Thoracic aorta (tissue), 2 donors: ENCODE results near the gene CLEC7A. TPM values are rescaled to one million over a fixed set of nuclear protein-coding genes. Genes with fewer than 3 reads are reported as not detected.

Source experiments
- ATAC-seq: fragments of 150-250 bp; one replicate; pipeline ENCODE4 v1.8.0; 2017; ENCODE audit warnings: low read depth; ENCODE audit not compliant: insufficient number of reproducible peaks, low FRiP score
- DNase-seq: peaks from one replicate; pipeline ENCODE4 v3.0.0-alpha.2; 2020; ENCODE audit warnings: low spot score
- H3K27ac ChIP-seq, 2 donors: fragments of 200-600 bp; sonication (generic); 1 replicate in 1 of 2; 2 replicates in 1 of 2; pipeline ENCODE4 v1.5.1; 2016; ENCODE audit warnings: mild to moderate bottlenecking in 2 of 2, moderate library complexity in 2 of 2
- H3K27me3 ChIP-seq: fragments of 200-600 bp; sonication (generic); replicated peaks from 2 replicates; pipeline ENCODE4 v1.6.0; 2016; ENCODE audit warnings: mild to moderate bottlenecking; ENCODE audit not compliant: insufficient read depth
- H3K36me3 ChIP-seq: fragments of 200-600 bp; sonication (generic); one replicate; pipeline ENCODE4 v1.5.1; 2016
- H3K4me1 ChIP-seq, 2 donors: fragments of 200-600 bp; sonication (generic); 1 replicate in 1 of 2; 2 replicates in 1 of 2; pipeline versions ENCODE4 v1.5.1 to v1.6.0; 2016; ENCODE audit warnings: low read depth in 2 of 2, mild to moderate bottlenecking in 1 of 2; ENCODE audit not compliant: control insufficient read depth in 1 of 2
- H3K4me3 ChIP-seq: fragments of 200-600 bp; sonication (generic); 2 replicates; pipeline ENCODE4 v1.5.1; 2016; ENCODE audit warnings: mild to moderate bottlenecking
- H3K9me3 ChIP-seq: fragments of 200-600 bp; sonication (generic); 2 replicates; pipeline ENCODE4 v1.5.1; 2016
- total RNA-seq, 2 donors: library from RNA; depleted of rRNA; stranded (reverse); fragments of >200 nt; gene quantifications; one replicate each; pipeline versions ENCODE4 v1.1.0 to v1.2.3, GENCODE V29; 2016
- TF ChIP-seq, protein P1 (sequence below): fragments of 200-600 bp; sonication (generic); IDR thresholded peaks from one replicate; pipeline ENCODE4 v1.5.1; 2019; ENCODE audit warnings: antibody characterized with exemption

Gene CLEC7A
- total RNA-seq, 2 donors from 2014 or later, result 22.6 to 24.3 TPM

GRCh38 chr12:10128687-10129086, 1.3 kb downstream of the CLEC7A start:
- Histone ChIP-seq H3K9me3 (no peaks in the 10 kb centered on the region), H3K4me1 (no peaks in the 10 kb centered on the region), H3K4me3 (peak overlapping the region; percentile 60), H3K27me3 (no peaks in the 10 kb centered on the region), H3K36me3 (no peaks in the 10 kb centered on the region), H3K27ac (peak overlapping the region in 1 of 2 donors; percentile 41)
- DNase-seq (no peak), ATAC-seq (no peak)
- TF ChIP-seq, protein P1, sequence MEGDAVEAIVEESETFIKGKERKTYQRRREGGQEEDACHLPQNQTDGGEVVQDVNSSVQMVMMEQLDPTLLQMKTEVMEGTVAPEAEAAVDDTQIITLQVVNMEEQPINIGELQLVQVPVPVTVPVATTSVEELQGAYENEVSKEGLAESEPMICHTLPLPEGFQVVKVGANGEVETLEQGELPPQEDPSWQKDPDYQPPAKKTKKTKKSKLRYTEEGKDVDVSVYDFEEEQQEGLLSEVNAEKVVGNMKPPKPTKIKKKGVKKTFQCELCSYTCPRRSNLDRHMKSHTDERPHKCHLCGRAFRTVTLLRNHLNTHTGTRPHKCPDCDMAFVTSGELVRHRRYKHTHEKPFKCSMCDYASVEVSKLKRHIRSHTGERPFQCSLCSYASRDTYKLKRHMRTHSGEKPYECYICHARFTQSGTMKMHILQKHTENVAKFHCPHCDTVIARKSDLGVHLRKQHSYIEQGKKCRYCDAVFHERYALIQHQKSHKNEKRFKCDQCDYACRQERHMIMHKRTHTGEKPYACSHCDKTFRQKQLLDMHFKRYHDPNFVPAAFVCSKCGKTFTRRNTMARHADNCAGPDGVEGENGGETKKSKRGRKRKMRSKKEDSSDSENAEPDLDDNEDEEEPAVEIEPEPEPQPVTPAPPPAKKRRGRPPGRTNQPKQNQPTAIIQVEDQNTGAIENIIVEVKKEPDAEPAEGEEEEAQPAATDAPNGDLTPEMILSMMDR, result no peak

DNA sequence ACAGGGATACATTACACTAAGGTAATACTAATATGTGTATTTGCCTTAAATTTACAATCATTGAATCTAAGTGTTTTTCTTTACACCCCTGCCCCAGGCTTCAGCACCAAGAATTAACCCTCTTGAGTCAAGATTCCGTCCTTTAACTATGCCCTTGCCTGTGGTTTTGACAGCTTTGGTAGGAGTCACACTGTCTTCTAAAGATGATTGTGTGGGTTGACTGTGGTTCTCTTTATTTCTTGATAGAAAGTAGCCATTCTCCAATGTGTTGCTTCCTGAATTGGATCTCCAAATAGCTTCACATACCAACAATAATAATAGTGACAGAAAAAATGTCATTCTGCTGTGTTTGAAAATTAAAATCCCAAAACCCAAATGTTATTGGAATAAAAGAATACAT, 3.6 kb downstream of the CLEC7A start:
- DNase-seq, result no peak
- no peak for ATAC-seq
- Histone ChIP-seq H3K27ac (no peak overlapping the region), H3K9me3 (no peaks in the 10 kb centered on the region), H3K4me1 (no peaks in the 10 kb centered on the region), H3K36me3 (no peaks in the 10 kb centered on the region), H3K27me3 (no peaks in the 10 kb centered on the region), H3K4me3 (no peak overlapping the region)
- TF ChIP-seq, protein P1, result no peak

DNA sequence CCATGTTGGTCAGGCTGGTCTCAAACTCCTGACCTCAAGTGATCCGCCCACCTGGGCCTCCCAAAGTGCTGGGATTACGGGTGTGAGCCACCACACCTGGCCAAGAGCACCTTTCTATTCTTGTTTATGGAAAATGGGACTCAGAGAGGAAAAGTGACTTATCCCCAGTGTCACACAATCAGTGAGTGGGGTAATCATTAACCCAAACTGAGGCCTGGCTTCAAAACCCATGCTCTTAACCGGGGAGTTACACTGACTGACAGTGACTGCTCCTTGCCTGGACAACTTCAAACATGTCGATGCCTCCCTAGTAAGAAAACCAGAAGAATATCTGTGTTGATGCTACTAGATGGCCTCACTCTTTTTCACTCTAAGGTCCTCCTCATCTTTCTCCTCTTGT, 7.3 kb downstream of the CLEC7A start:
- Histone ChIP-seq H3K9me3 (no peaks in the 10 kb centered on the region), H3K27me3 (no peaks in the 10 kb centered on the region), H3K27ac (no peak overlapping the region), H3K4me1 (no peaks in the 10 kb centered on the region), H3K36me3 (no peaks in the 10 kb centered on the region), H3K4me3 (no peak overlapping the region)
- DNase-seq (no peak), ATAC-seq (no peak)
- TF ChIP-seq, protein P1, result no peak

DNA sequence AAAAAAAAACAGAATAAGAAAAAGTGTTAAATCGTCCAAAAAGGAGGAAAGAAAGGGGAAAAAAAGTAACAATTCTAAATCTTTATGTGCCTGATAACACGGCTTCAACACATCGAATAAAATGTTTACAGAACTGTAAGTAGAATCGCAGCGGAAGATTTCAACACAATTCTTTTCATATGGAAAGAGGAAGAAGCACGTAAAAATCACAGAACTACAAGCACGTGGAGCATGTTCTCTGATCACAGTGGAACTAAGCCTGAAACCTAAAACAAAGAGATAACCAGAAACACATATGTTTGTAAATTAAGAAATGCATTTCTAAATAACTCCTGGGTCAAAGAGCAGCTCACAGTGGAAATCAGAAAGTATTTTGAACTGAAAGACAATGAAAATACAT, 8.7 kb downstream of the CLEC7A start:
- no peaks in the 10 kb centered on the region for H3K9me3 ChIP-seq
- TF ChIP-seq, protein P1, result no peak
- H3K4me1 ChIP-seq, result no peaks in the 10 kb centered on the region
- no peaks in the 10 kb centered on the region for H3K36me3 ChIP-seq
- no peak overlapping the region for H3K4me3 ChIP-seq
- no peaks in the 10 kb centered on the region for H3K27me3 ChIP-seq
- H3K27ac ChIP-seq, result no peak overlapping the region
- DNase-seq (no peak), ATAC-seq (no peak)

- no peak for ATAC-seq
- no peak for DNase-seq
- Histone ChIP-seq H3K27ac (no peak overlapping the region), H3K4me3 (no peak overlapping the region), H3K4me1 (no peaks in the 10 kb centered on the region), H3K36me3 (no peaks in the 10 kb centered on the region), H3K9me3 (no peaks in the 10 kb centered on the region), H3K27me3 (no peaks in the 10 kb centered on the region)
- TF ChIP-seq, protein P1, result no peak
Measured at GRCh38 chr12:10119066-10119465, 10.9 kb downstream of the CLEC7A start.
